Astrocyte (in vitro differentiated cells and primary cell): Measurements from ENCODE around the gene CAMK2B. TPM values are rescaled to one million over a fixed set of nuclear protein-coding genes. Genes with fewer than 3 reads are reported as not detected.

ENCODE experiments used
- DNase-seq: peaks from one replicate; pipeline ENCODE4 v3.0.0-alpha.2; 2010; ENCODE audit warnings: low read depth
- FAIRE-seq: peaks from 2 replicates; lab custom pipeline; 2011; peaks lifted over from hg19 to GRCh38; lab: Jason Lieb, UNC
- H2AFZ ChIP-seq: 2 replicates; pipeline ENCODE4 v1.6.0; 2012; ENCODE audit warnings: low read depth, low read length, inconsistent platforms
- H3K27ac ChIP-seq: 2 replicates; pipeline ENCODE4 v1.5.1; 2011; ENCODE audit warnings: low read depth, low read length, inconsistent platforms
- H3K27me3 ChIP-seq: 2 replicates; pipeline ENCODE4 v1.6.0; 2011; ENCODE audit warnings: low read length, inconsistent platforms; ENCODE audit not compliant: insufficient read depth
- H3K36me3 ChIP-seq: 2 replicates; pipeline ENCODE4 v1.5.1; 2011; ENCODE audit warnings: low read length, inconsistent platforms; ENCODE audit not compliant: insufficient read depth
- H3K4me1 ChIP-seq: 2 replicates; pipeline ENCODE4 v1.5.1; 2011; ENCODE audit warnings: low read length, inconsistent platforms; ENCODE audit not compliant: insufficient read depth
- H3K4me2 ChIP-seq: 2 replicates; pipeline ENCODE4 v1.6.0; 2012; ENCODE audit warnings: low read length, inconsistent platforms
- H3K4me3 ChIP-seq: 2 replicates; pipeline ENCODE4 v1.5.1; 2011; ENCODE audit warnings: low read depth, mild to moderate bottlenecking, low read length, inconsistent platforms; ENCODE audit not compliant: insufficient read depth
- H3K79me2 ChIP-seq: 2 replicates; pipeline ENCODE4 v1.6.0; 2012; ENCODE audit warnings: mild to moderate bottlenecking, low read length, inconsistent platforms; ENCODE audit not compliant: insufficient read depth
- H3K9ac ChIP-seq: 2 replicates; pipeline ENCODE4 v1.6.0; 2012; ENCODE audit warnings: mild to moderate bottlenecking, low read length, inconsistent platforms
- H3K9me3 ChIP-seq: 2 replicates; pipeline ENCODE4 v1.5.1; 2012; ENCODE audit warnings: low read depth, mild to moderate bottlenecking, low read length, inconsistent platforms; ENCODE audit not compliant: insufficient read depth
- H4K20me1 ChIP-seq: 2 replicates; pipeline ENCODE4 v1.6.0; 2012; ENCODE audit warnings: low read length, inconsistent platforms; ENCODE audit not compliant: insufficient read depth
- H3K27ac Mint-ChIP-seq: one replicate; pipeline ENCODE4 v1.8.0; 2021; ENCODE audit warnings: mild to moderate bottlenecking, mixed read lengths; ENCODE audit not compliant: unreplicated experiment
- H3K27me3 Mint-ChIP-seq: one replicate; pipeline ENCODE4 v1.8.0; 2021; ENCODE audit warnings: low read depth, mixed read lengths; ENCODE audit not compliant: unreplicated experiment
- H3K36me3 Mint-ChIP-seq: one replicate; pipeline ENCODE4 v1.8.0; 2021; ENCODE audit warnings: low read depth, mixed read lengths; ENCODE audit not compliant: unreplicated experiment
- H3K4me1 Mint-ChIP-seq: one replicate; pipeline ENCODE4 v1.8.0; 2021; ENCODE audit warnings: low read depth, mixed read lengths; ENCODE audit not compliant: unreplicated experiment
- H3K4me3 Mint-ChIP-seq: one replicate; pipeline ENCODE4 v1.8.0; 2021; ENCODE audit warnings: mild to moderate bottlenecking, moderate library complexity, mixed read lengths; ENCODE audit not compliant: unreplicated experiment
- H3K9me3 Mint-ChIP-seq: one replicate; pipeline ENCODE4 v1.8.0; 2021; ENCODE audit warnings: mild to moderate bottlenecking, mixed read lengths; ENCODE audit not compliant: unreplicated experiment
- EZH2 ChIP-seq: IDR thresholded peaks from 2 replicates; pipeline ENCODE4 v1.6.1; 2012; ENCODE audit warnings: mild to moderate bottlenecking, low read length, inconsistent platforms; ENCODE audit not compliant: insufficient read depth
- total RNA-seq: library from RNA; stranded (reverse); gene quantifications from 2 replicates; pipeline ENCODE4 v1.2.1, GENCODE V29; 2021
- TF ChIP-seq, protein P1 (sequence below): IDR thresholded peaks from 2 replicates; pipeline ENCODE4 v1.5.1; 2011; ENCODE audit warnings: low read depth, mild to moderate bottlenecking, inconsistent platforms, low read length, moderate library complexity; ENCODE audit not compliant: insufficient read depth

The CAMK2B gene
- total RNA-seq, 1 donor from 2014 or later: 0.18 TPM

- Histone ChIP-seq H3K27me3 (peaks cover 18% of the 10 kb centered on the region), H3K9ac (no peak overlapping the region), H3K36me3 (no peaks in the 10 kb centered on the region), H2AFZ (no peak overlapping the region), H3K4me1 (no peaks in the 10 kb centered on the region), H3K9me3 (no peaks in the 10 kb centered on the region), H3K4me2 (no peak overlapping the region), H3K4me3 (no peak overlapping the region), H4K20me1 (no peaks in the 10 kb centered on the region), H3K79me2 (no peaks in the 10 kb centered on the region), H3K27ac (no peak overlapping the region)
- FAIRE-seq: no peak
- Mint-ChIP-seq H3K4me1 (no peaks in the 10 kb centered on the region), H3K27me3 (peaks cover 43% of the 10 kb centered on the region), H3K9me3 (peaks cover 8% of the 10 kb centered on the region), H3K36me3 (peaks cover 2% of the 10 kb centered on the region), H3K4me3 (no peak overlapping the region), H3K27ac (no peak overlapping the region)
- TF ChIP-seq EZH2: no peak
- TF ChIP-seq, protein P1, sequence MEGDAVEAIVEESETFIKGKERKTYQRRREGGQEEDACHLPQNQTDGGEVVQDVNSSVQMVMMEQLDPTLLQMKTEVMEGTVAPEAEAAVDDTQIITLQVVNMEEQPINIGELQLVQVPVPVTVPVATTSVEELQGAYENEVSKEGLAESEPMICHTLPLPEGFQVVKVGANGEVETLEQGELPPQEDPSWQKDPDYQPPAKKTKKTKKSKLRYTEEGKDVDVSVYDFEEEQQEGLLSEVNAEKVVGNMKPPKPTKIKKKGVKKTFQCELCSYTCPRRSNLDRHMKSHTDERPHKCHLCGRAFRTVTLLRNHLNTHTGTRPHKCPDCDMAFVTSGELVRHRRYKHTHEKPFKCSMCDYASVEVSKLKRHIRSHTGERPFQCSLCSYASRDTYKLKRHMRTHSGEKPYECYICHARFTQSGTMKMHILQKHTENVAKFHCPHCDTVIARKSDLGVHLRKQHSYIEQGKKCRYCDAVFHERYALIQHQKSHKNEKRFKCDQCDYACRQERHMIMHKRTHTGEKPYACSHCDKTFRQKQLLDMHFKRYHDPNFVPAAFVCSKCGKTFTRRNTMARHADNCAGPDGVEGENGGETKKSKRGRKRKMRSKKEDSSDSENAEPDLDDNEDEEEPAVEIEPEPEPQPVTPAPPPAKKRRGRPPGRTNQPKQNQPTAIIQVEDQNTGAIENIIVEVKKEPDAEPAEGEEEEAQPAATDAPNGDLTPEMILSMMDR: no peak
- no peak for DNase-seq
Measured at GRCh38 chr7:44348851-44349781, 23.7 kb upstream of the CAMK2B start.

DNA sequence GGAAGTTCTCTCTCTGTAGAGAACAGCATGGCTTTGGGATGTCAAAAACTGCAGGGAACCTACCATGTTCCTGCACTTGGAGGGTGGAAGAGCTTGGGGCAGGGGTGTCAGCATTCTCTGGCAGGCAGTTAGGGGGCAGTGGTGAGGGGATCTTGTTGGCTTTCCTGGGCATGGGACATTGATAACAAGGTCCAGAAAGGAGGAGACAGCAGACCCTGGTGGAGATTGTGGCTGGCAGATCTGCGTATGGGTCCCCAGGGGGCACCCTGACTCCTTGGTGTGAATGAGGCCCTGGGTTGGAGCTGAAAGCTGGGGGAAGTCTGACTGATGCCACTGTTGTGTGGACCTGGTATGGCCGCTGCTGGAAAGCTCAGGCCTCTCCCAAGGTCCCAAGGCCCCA, 22.9 kb upstream of the CAMK2B start:
- no peak for DNase-seq

More for the DNA sequence above, 22.9 kb upstream of the CAMK2B start:
- H3K27me3 Mint-ChIP-seq: peaks cover 41% of the 10 kb centered on the region
- Histone ChIP-seq H2AFZ (no peak overlapping the region), H3K4me1 (no peaks in the 10 kb centered on the region), H4K20me1 (no peaks in the 10 kb centered on the region), H3K4me2 (no peak overlapping the region), H3K9ac (no peak overlapping the region), H3K27ac (no peak overlapping the region), H3K36me3 (no peaks in the 10 kb centered on the region), H3K27me3 (peaks cover 10% of the 10 kb centered on the region), H3K4me3 (no peak overlapping the region), H3K79me2 (no peaks in the 10 kb centered on the region), H3K9me3 (no peaks in the 10 kb centered on the region)
- TF ChIP-seq, protein P1: peak; percentile 40
- TF ChIP-seq EZH2: no peak
- no peaks in the 10 kb centered on the region for H3K4me1 Mint-ChIP-seq
- no peak overlapping the region for H3K4me3 Mint-ChIP-seq
- H3K27ac Mint-ChIP-seq: no peak overlapping the region
- peaks cover 2% of the 10 kb centered on the region for H3K36me3 Mint-ChIP-seq
- no peak for FAIRE-seq
- peaks cover 11% of the 10 kb centered on the region for H3K9me3 Mint-ChIP-seq
